Measurements from ENCODE around the gene MSMP.

DNA sequence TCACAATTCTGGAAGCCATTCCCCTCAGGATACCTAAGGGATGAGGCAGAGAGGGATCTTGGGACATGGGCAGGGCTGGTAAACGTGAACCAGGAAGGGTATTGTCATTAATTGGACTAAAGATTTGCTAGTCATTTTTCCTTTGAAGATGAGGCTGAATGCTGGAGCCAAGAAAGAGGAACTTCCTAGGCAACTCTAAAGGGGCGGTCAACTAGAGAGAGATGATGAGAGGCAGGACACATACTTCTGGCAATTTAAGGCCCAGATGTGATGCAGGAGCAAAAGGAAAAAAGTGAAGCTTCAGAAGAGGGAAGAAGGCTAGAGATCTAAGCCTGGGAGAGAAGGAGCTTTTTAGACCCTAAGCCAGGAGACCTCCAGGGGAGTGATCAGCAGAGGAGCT is 10.6 kb downstream of the MSMP start:
- TF ChIP-seq, protein P1, sequence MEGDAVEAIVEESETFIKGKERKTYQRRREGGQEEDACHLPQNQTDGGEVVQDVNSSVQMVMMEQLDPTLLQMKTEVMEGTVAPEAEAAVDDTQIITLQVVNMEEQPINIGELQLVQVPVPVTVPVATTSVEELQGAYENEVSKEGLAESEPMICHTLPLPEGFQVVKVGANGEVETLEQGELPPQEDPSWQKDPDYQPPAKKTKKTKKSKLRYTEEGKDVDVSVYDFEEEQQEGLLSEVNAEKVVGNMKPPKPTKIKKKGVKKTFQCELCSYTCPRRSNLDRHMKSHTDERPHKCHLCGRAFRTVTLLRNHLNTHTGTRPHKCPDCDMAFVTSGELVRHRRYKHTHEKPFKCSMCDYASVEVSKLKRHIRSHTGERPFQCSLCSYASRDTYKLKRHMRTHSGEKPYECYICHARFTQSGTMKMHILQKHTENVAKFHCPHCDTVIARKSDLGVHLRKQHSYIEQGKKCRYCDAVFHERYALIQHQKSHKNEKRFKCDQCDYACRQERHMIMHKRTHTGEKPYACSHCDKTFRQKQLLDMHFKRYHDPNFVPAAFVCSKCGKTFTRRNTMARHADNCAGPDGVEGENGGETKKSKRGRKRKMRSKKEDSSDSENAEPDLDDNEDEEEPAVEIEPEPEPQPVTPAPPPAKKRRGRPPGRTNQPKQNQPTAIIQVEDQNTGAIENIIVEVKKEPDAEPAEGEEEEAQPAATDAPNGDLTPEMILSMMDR (conservative IDR thresholded peaks at IDR 0.05) = no peak
- no peak for TF ChIP-seq EZH2 (IDR thresholded peaks at IDR 0.05; ENCODE audit: low read depth)

All from PC-9 (cell line).